Keratinocyte (primary cell): Measurements from ENCODE around the gene DNAJC8. TPM values are rescaled to one million over a fixed set of nuclear protein-coding genes. Genes with fewer than 3 reads are reported as not detected.

Source experiments
- DNase-seq: peaks from one replicate; pipeline ENCODE4 v3.0.0-alpha.2; 2011; ENCODE audit warnings: low read depth, missing footprints, low spot score
- FAIRE-seq: peaks from 2 replicates; lab custom pipeline; 2011; peaks lifted over from hg19 to GRCh38; lab: Jason Lieb, UNC
- H2AFZ ChIP-seq: 2 replicates; pipeline ENCODE4 v1.6.0; 2012; ENCODE audit warnings: low read length, control low read depth, inconsistent platforms; ENCODE audit not compliant: control insufficient read depth
- H3K27ac ChIP-seq: 2 replicates; pipeline ENCODE4 v1.5.1; 2011; ENCODE audit warnings: low read length; ENCODE audit not compliant: control insufficient read depth, insufficient read depth
- H3K27me3 ChIP-seq: 3 replicates; pipeline ENCODE4 v1.6.0; 2011; ENCODE audit warnings: low read length; ENCODE audit not compliant: control insufficient read depth, insufficient read depth; ENCODE audit errors: extremely low read depth
- H3K36me3 ChIP-seq, 2 experiments: 2 replicates in 1 of 2; 3 replicates in 1 of 2; pipeline ENCODE4 v1.5.1; 2011; ENCODE audit warnings: low read length in 2 of 2, mild to moderate bottlenecking in 1 of 2; ENCODE audit not compliant: control insufficient read depth in 2 of 2, insufficient read depth in 2 of 2; ENCODE audit errors: extremely low read depth in 1 of 2
- H3K4me1 ChIP-seq: 3 replicates; pipeline ENCODE4 v1.5.1; 2011; ENCODE audit warnings: low read length; ENCODE audit not compliant: control insufficient read depth, insufficient read depth; ENCODE audit errors: extremely low read depth
- H3K4me2 ChIP-seq: 3 replicates; pipeline ENCODE4 v1.6.0; 2011; ENCODE audit warnings: low read depth, low read length; ENCODE audit not compliant: control insufficient read depth, insufficient read depth; ENCODE audit errors: extremely low read depth
- H3K4me3 ChIP-seq, 3 experiments: fragments of 200-600 bp in 1 of 3; sonication (generic) in 1 of 3; 2 replicates in 2 of 3; 3 replicates in 1 of 3; pipeline ENCODE4 v1.5.1; 2011 to 2016; ENCODE audit warnings: low read length in 3 of 3, mild to moderate bottlenecking in 3 of 3, control low read depth in 2 of 3, inconsistent platforms in 1 of 3, low read depth in 1 of 3, mixed read lengths in 1 of 3, mixed run types in 1 of 3, moderate library complexity in 1 of 3; ENCODE audit not compliant: control insufficient read depth in 2 of 3, insufficient read depth in 2 of 3; ENCODE audit errors: extremely low read depth in 1 of 3
- H3K79me2 ChIP-seq: 2 replicates; pipeline ENCODE4 v1.6.0; 2012; ENCODE audit warnings: low read length; ENCODE audit not compliant: control insufficient read depth, insufficient read depth
- H3K9ac ChIP-seq: 3 replicates; pipeline ENCODE4 v1.6.0; 2011; ENCODE audit warnings: low read length; ENCODE audit not compliant: control insufficient read depth, insufficient read depth; ENCODE audit errors: extremely low read depth
- H3K9me1 ChIP-seq: 3 replicates; pipeline ENCODE4 v1.6.0; 2011; ENCODE audit warnings: low read length; ENCODE audit not compliant: control insufficient read depth, insufficient read depth; ENCODE audit errors: extremely low read depth
- H3K9me3 ChIP-seq: 2 replicates; pipeline ENCODE4 v1.5.1; 2012; ENCODE audit warnings: low read depth, low read length; ENCODE audit not compliant: control insufficient read depth
- H4K20me1 ChIP-seq: 3 replicates; pipeline ENCODE4 v1.6.0; 2011; ENCODE audit warnings: low read length; ENCODE audit not compliant: control insufficient read depth, insufficient read depth; ENCODE audit errors: extremely low read depth
- CTCF ChIP-seq, 3 experiments: IDR thresholded peaks in 1 of 3; conservative IDR thresholded peaks in 1 of 3; optimal IDR thresholded peaks in 1 of 3; 2 replicates in 2 of 3; 3 replicates in 1 of 3; pipeline versions ENCODE3 to v1.5.1; 2011; ENCODE audit warnings: low read length in 3 of 3, mild to moderate bottlenecking in 3 of 3, moderate library complexity in 2 of 3, control low read depth in 1 of 3, inconsistent platforms in 1 of 3; ENCODE audit not compliant: insufficient read depth in 2 of 3; ENCODE audit errors: extremely low read depth in 1 of 3
- EZH2 ChIP-seq: IDR thresholded peaks from one replicate; pipeline ENCODE4 v1.6.1; 2012; ENCODE audit warnings: inconsistent platforms, mild to moderate bottlenecking, low read length, moderate library complexity
- dilution Hi-C: fragments of 300-500 bp; cut with MboI; formaldehyde crosslinking; loops from one replicate; pipeline ENCODE4 v1.7.0; 2020; ENCODE audit warnings: low sequenced_read_pairs; ENCODE audit not compliant: extremely low pct_ligation_motif_present
- polyA plus RNA-seq, 5 experiments: library from polyadenylated mRNA; depleted of rRNA in 3 of 5; stranded (reverse) in 3 of 5; stranded (forward) in 1 of 5; unstranded in 1 of 5; fragments of >200 nt; gene quantifications; 1 replicate in 1 of 5; 2 replicates in 3 of 5; 3 replicates in 1 of 5; pipeline versions ENCODE4 v1.2.1 to v1.2.3, GENCODE V29; 2011 to 2012; ENCODE audit warnings: missing spikeins in 2 of 5, low read depth in 1 of 5, low replicate concordance in 1 of 5

Gene DNAJC8
- polyA plus RNA-seq, 1 donor (not counting 4 experiments of a cell fraction or from before 2014, with no cell fraction given) = 104 TPM

GRCh38 chr1:28154078-28154594, 78.7 kb downstream of the DNAJC8 start:
- Histone ChIP-seq H3K9me1 (no peaks in the 10 kb centered on the region), H3K4me2 (no peak overlapping the region), H4K20me1 (no peaks in the 10 kb centered on the region), H2AFZ (no peak overlapping the region), H3K27ac (no peak overlapping the region), H3K4me1 (peaks cover 9% of the 10 kb centered on the region), H3K36me3 (peaks cover 0 to 10% of the 10 kb centered on the region in 2 experiments), H3K27me3 (no peaks in the 10 kb centered on the region), H3K79me2 (no peaks in the 10 kb centered on the region), H3K4me3 (no peak overlapping the region), H3K9ac (no peak overlapping the region), H3K9me3 (no peaks in the 10 kb centered on the region)
- no peak for TF ChIP-seq EZH2
- no peak for TF ChIP-seq CTCF (optimal IDR thresholded peaks at IDR 0.05 in 1 of 3, IDR thresholded peaks at IDR 0.05 in 1 of 3, conservative IDR thresholded peaks at IDR 0.05 in 1 of 3; ENCODE audit: extremely low read depth in 1 of 3, insufficient read depth in 2 of 3, low read length in 3 of 3)
- dilution Hi-C loops = no loop called here
- DNase-seq (no peak), FAIRE-seq (no peak)

Other genes with a start within 250 kb of the DNAJC8 start
- gene EYA3, start 144.4 kb downstream of the DNAJC8 start, polyA plus RNA-seq = 15.5 to 17.7 TPM (median 17.6 TPM) in 3 replicates
- 18.6 to 30.7 TPM (median 19.6 TPM) in 3 replicates for gene PTAFR, start 56.3 kb downstream of the DNAJC8 start, polyA plus RNA-seq
- 296 to 365 TPM (median 332 TPM) in 3 replicates for gene ATP5IF1, start 3.1 kb upstream of the DNAJC8 start, polyA plus RNA-seq
- 12.7 to 20.9 TPM (median 13.5 TPM) in 3 replicates for gene SESN2, start 26.5 kb upstream of the DNAJC8 start, polyA plus RNA-seq
- 23.5 to 26.7 TPM (median 23.8 TPM) in 3 replicates for gene MED18, start 96.0 kb upstream of the DNAJC8 start, polyA plus RNA-seq
- 8.0 to 12.2 TPM (median 9.4 TPM) in 3 replicates for gene PHACTR4, start 136.7 kb upstream of the DNAJC8 start, polyA plus RNA-seq